GM18907 (cell line): ENCODE measurements around the gene RBMX.
"Not testable (repeated sequence)": the region's sequence is repeated elsewhere in the genome, so short reads cannot be mapped to it uniquely, and the experiment has no call there.

Experiments
- ATAC-seq: cut with Tn5 transposase; IDR thresholded peaks from one replicate; pipeline ENCODE4 v1.9.1; 2021; ENCODE audit warnings: mild to moderate bottlenecking, moderate library complexity; ENCODE audit not compliant: unreplicated experiment

Gene RBMX

DNA sequence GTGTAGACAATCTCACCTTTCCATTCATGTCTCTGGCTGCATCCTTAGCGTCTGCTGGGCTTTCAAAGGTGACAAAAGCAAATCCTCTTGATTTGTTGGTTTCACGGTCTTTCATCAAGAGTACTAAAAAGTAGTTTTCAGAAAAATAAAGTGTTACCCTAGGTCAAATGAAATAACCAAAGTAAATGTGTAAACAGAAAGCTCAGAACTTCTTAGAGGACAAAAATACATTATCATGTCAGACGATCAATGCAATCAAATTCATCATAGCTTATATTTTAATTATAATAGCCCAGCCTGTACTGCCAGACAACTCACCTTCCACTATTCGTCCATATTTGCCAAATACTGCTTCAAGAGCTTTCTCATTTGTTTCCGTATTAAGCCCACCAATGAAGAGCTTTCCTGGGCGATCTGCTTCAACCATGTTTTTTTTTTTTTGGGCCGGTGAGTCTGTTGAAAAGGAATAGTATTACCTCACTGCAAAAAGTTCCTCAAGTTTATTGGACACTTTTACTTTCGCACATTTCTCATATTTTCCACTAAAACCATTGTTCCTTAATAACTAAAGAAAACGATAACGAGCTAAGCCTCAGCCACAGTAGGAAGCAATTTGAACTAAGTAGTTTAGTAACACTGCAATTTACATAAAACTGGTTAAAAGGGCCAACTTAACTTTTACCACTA, 1.4 kb downstream of the RBMX start:
- no peak for ATAC-seq

DNA sequence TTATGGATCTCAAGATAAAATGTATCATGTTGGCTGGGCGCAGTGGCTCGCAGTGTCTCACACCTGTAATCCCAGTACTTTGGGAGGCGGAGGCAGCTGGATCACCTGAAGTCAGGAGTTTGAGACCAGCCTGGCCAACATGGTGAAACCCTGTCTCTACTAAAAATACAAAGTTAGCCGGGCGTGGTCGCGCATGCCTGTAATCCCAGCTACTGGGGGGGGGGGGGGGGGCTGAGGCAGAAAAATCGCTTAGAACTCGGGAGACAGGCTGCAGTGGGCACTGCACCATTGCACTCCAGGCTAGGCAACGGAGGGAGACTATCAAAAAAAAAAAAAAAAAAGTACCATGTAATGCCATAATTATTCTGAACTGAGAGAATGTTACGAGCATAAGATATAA, 2.1 kb downstream of the RBMX start:
- ATAC-seq, result no peak

DNA sequence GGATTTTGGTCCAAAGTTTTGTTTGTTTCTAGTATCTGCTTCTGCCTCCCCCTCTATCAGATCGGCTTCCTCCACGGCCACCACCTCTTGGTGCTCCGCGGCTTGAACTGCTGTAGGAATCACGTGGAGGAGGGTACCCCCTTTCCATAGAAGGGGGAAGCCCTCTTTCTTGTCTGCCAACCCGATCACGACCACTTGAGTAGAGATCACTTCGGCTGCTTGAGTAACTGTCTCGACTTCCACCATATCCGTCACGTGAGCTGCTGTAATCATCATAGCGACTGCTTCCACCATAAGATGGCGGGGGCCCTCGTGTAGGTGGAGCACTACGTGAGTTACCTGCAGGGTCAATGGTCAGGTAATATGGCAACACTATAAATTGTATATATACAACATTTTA, 6.4 kb downstream of the RBMX start:
- ATAC-seq, result not testable (repeated sequence)

DNA sequence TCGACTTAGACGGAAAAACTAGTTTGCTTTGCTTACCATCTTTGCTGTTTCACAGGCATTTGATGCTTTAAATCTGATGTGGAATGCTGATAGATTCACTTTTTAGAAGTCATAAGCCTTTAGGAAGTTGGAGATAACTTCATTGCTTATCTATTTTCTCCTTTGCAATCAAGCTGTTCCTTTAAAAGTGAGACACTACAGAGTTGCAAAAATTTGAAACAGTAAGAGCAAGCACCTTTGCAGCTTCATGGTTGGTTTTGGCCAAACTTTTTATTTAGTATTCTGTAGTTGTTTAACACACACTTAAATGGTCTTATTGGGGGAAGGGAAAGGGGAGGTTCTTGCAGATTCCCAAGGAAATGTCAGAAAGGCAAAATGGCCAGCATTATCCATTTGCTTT, 7.3 kb downstream of the RBMX start:
- not testable (repeated sequence) for ATAC-seq

DNA sequence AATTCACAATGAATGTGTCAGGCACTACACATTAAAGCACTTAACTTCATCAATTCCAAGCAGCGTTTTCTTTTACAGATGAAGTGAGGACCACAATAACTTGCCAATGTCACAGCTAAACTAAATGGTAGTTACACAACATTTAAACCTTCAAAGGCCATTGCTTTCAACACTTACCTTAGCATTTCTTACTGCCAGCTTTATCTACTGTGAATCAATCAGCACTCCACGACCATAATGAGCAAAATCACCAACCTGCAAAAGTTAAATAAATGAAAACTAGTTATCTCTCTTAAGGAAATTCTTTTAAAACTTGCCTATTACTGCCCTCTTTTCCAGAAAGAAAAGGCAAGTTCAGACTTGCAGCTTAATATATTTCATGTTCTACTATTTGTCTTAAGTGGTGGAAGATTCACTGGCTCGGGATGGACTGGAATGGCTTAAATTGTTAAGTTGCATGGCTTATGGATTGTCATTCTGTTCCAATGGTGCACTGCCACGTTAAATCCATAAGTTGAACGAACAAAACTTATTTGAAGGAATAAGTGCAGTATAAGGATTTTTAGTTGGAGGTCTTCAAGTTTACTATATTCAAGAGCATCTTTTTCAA, 8.3 kb downstream of the RBMX start:
- no peak for ATAC-seq

DNA sequence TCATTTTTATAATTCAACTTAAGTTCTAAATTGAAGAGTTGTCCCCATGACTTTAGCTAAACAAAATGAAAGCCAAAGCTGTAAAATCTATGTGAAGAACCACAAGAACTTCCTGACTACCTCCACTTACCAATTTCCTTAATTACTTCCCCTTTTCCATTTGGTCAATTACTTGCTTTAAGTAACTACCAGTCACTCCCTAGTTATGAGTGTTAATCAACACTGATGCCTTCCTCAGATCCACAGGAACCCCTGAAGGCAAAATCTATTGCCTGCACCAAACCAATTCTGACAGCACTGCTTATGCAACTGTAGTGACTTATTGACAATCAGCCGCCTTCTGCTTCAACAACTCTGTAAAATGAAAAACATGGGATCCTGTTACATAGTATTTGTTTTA, 10.5 kb downstream of the RBMX start:
- ATAC-seq, result no peak

DNA sequence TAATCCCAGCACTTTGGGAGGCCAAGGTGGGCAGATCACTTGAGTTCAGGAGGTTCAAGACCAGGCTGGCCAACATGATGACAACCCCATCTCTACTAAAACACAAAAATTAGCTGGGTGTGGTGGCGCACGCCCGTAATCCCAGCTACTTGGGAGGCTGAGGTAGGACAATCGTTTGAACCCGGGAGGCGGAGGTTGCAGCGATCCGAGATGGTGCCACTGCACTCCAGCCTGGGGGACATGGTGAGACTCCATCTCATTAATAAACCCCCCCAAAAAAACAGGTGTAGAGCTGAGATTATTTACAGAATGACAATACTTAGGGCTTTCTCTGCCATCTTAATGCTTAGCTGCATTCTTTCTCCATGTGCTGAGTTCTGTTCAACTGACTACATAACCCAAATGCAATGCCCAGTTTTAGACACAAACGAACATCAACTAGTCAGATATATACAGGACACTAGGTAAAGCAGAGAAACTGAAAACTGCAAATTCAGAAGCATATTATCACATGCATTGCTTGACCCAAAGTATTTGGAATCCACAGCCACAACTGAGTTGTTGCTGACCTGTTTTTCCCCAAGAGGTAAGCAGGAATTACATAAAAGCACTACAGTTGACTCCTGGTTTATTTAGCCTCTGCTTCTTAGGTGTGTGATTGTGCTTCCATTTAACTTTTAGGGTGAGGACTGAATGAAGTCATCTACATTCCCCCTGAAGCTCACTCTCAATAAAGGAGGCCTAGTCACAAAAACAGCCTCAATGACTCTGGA, 12.1 kb downstream of the RBMX start:
- ATAC-seq, result no peak

DNA sequence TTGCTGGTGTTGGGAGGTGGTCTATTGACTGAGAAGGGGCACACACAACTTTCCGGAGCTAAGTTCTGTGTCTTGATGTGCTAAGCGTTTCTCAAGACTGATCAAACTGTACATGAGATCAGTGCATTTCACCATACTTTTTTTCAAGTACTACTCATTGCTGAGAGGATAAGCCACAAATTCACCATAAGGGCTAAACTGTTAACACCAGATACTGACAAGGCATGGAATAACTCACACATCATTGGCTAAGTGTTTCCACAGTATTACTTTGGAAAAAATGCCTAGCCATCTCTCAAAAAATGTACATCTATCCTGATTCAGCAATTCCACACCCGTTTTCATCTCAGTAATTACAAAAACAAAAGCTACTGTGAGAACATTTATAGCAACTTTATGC, 13.0 kb downstream of the RBMX start:
- no peak for ATAC-seq

DNA sequence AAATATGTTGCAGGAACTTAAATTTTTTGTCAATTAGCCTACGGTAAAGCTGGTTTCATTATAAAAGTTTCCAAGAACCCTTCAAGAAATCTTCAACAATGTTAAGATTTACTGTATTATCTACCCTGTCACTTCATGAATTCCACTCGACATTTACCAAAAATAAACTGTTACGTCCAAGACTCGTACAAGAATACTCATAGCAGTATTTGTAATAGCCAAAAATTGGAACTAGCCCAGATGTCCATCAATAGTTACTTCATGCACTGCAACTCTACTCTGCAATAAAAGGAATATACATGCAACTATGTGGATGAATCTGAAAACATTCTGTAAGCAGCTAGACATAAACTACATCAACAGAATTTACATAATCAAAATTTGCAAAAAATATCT, 13.4 kb downstream of the RBMX start:
- ATAC-seq, result no peak

DNA sequence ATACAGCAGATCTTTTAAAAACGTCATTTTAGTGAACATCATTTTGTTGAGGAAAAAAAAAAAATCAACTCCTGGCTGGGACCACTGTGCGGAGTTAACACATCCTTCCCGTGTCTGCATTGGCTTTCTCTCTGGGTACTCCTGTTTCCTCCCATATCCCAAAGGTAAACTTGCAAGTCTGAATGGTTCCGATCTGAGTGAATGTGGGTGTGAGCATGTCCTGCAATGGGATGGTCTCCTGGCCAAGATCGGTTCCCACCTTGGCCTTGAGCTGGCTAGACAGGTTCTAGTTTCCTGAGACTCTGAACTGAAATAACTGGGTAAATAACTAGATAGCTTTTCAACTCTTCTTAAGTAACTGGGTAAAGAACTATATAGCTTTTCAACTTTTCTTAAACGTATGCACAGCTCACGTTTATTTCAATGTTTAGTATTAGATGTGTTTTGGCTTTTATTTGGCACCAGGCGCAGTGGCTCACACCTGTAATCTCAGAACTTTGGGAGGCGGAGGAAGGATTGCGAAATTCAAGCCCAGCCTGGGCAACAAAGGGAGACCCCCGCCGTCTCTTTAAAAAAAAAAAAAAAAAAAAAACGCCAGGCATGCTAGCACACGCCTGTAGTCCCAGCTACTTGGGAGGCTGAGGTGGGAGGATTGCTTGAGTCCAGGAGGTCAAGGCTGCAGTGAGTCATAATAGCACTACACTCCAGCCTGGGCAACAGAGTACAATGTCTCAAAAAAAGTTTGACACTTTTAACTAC, 14.0 kb downstream of the RBMX start:
- no peak for ATAC-seq

DNA sequence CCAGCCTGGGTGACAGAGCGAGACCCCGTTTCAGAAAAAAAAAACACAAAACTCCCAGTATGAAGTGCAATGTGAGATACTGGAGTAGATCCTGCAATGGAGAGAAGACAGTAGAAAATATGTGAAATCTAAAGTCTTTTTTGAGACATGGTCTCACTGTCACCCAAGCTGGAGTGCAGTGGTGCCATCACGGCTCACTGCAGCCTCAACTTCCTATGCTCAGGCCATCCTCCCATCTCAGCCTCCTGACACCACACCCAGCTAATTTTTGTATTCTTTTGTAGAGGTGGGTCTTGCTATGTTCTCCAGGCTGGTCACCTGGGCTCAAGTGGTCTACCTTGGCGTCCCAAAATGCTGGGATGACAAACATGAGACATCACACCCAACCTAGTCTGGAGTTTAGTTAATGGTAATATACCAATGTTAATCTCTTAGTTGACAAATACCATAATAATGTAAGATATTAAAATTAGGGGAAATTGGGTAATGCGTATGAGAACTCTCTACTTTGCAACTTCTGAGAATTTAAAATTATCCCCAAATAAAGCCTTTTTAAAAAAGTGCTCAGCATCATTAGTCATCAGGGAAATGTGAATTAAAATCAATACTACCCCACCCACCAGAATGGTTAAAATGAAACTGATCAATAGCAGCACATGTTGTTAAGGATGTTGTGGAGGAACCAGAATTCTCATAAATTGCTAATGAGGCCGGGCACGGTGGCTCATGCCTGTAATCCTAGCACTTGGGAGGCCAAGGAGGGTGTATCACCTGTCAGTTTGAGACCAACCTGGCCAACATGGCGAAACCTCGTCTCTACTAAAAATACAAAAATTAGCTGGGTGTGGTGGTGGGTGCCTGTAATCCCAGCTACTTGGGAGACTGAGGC, 15.0 kb downstream of the RBMX start:
- no peak for ATAC-seq

DNA sequence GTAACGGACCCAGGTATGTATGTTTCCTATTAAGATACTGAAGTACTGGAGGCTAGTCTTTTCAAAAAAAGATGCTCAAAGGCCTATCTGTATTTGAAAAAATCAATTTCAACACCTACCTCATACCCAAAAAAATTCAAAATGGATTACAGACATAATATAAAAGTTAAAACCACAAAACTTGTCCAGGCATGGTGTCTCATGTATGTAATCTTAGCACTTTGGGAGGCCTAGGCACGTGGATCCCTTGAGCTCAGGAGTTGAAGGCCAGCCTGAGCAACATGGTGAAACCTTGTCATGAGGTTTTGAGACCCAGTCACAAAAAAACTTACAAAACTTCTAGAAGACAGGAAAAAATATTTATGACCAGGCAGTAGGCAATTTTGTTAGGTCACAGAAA, 16.7 kb downstream of the RBMX start:
- no peak for ATAC-seq

DNA sequence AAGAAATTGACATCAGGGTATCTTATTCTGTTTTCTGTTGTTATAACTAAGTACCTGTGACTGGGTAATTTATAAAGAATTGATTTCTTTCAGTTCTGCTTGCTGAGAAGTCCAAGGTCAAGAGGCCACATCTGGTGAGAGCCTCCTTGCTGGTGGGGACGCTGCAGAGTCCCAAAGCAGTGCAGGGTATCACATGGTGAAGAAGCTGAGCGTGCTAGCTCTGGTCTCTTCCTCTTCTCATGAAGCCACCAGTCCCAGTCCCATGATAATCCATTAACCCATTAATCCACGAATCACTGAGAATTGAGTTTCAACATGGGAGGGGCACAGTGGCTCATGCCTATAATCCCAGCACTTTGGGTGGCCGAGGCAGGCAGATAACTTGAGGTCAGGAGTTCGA, 18.0 kb downstream of the RBMX start:
- ATAC-seq, result no peak

DNA sequence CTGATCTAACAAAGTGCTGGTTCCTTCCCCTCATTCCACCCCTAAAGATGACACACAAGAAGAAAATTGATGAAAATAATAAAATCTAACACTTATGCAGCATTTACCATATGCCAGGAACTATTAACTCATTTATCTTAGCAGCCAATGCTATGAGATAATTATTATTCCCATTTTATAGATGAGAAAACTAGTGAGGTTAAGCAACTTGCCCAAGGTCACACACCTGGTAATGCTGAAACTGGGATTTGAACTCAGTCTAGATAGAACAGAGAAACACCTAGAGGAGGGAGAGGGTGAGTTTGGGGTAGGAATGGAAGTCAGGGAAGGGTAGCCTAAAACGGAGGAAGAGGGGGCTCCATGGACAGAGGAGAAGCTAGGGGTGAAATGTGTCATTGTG, 18.6 kb downstream of the RBMX start:
- no peak for ATAC-seq

DNA sequence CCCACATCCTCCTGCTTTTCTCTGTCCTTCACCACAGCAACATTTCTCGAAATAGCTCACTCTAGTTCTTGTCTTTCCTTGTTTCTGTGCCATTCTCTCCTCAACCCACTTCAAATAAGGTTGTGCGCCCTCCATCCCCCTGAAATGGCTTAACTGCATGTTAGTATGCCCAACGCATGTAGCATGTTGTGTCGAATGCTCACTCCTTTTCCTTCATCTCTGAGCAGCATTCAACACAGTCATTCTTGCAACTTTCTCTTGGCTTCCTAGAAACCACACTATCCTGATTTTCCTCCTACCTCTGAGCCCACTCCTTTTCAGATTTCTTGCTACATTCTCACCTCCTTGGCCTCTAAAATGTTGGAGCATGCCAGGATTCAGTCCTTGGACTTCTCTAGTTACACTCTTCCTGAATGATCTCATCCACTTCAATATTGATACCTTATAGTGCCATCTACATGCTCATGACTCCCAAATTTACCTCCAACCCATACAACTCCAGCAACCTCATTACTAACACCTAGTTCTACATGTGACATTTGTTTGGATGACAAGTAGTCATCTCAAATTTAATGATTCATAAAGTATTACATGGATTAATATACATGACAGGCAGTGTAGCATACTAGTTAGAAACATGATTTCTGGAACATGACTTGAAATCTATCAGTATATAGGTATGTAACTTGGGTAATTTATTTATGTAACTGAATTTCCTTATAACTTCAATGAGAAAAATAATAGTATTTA, 22.3 kb downstream of the RBMX start:
- ATAC-seq, result no peak

DNA sequence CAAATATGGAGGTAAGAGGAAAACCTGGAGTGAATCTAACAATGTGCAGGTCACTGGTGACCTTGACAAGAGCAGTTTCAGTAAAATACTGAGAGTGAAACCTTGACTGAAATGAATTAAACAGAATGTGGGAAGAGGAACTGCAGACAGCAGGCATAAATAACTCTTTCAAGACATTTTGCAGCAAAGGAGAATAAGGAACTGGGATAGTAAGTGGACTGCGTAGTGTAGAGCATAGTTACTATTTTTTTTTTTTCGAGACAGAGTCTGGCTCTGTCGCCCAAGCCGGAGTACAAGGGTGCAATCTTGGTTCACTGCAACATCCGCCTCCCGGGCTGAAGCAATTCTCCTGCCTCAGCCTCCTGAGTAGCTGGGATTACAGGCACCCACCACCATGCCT, 24.0 kb downstream of the RBMX start:
- no peak for ATAC-seq

DNA sequence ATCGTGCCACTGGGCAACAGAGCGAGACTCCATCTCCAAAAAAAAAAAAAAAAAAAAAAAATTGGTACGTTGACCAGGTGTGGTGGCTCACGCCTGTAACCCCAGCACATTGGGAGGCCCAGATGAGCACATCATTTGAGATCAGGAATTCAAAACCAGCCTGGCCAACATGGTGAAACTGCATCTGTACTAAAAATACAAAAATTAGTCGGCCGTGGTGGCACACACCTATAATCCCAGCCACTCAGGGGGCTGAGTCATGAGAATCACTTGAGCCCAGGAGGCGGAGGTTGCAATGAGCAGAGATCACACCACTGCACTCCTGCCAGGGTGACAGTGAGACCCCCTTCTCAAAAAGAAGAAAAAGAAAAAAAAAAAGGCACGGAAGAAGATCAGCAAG, 24.5 kb downstream of the RBMX start:
- no peak for ATAC-seq

DNA sequence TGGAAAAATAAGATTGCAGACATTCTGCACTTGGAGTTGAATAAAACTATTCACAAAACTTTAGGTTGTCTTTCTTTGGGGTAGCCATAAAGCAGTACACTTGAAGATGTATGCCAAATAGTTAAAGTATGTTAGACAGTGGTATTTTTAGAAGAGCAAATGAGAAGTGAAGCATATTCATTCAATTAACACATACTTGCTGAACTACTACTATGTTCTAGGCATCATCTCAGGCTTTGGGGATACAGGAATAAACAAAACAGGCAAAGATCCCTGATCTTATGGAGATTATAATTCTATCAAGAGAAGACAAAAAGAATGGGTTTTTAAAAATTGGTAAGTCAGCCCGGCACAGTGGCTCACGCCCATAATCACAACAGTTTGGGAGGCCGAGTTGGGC, 29.0 kb downstream of the RBMX start:
- no peak for ATAC-seq

DNA sequence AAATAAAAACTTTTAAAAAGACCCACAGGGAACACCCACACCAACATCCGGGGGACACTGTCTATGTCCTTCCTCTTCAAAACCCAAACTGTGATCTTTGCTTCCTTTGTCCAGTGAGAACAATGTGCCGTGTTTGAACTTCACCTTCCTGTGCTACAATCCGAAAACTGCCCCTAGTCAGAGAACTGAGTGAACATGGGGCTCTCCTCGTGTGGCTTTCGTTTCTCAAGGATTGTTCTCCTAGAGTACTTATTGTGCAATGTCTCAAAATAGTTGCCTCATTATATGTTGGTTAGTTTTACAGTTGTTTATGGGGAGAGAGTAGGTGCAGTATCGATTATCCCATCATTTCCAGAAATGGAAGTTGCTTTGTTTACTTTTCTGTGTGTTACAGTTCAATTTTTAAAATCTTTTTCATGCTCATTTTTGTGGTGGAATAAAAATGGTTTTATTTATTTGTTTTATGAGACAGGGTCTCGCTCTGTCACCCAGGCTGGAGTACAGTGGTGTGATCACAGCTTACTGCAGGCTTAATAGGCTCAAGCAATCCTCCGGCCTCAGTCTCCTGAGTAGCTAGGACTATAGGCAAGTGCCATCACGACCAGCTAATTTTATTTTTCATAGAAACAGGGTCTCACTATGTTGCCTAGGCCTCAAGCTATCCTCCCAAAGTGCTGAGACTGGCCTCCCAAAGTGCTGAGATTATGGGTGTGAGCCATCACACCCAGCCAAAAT, 29.9 kb downstream of the RBMX start:
- ATAC-seq, result no peak
